Transverse colon (tissue), 4 donors: ENCODE results near the gene P2RX2.

Source experiments
- CTCF ChIP-seq, 5 experiments: fragments of 200-600 bp in 3 of 5; fragments of 450-650 bp in 2 of 5; sonication (generic) in 3 of 5; IDR thresholded peaks; 1 replicate in 2 of 5; 2 replicates in 3 of 5; pipeline ENCODE4 v1.5.1; 2016 to 2017; ENCODE audit warnings: antibody characterized with exemption in 5 of 5, inconsistent platforms in 3 of 5, mild to moderate bottlenecking in 2 of 5, moderate library complexity in 1 of 5
- EP300 ChIP-seq: sonication (generic); formaldehyde crosslinking; IDR thresholded peaks from one replicate; pipeline ENCODE4 v1.6.1; 2017; ENCODE audit warnings: antibody characterized with exemption, low read depth
- POLR2A ChIP-seq: fragments of 450-650 bp; IDR thresholded peaks from one replicate; pipeline ENCODE4 v1.6.1; 2016; ENCODE audit warnings: antibody characterized with exemption, mild to moderate bottlenecking, moderate library complexity
- POLR2AphosphoS5 ChIP-seq, 3 donors: sonication (generic); formaldehyde crosslinking; IDR thresholded peaks; one replicate each; pipeline ENCODE4 v1.6.1; 2016; ENCODE audit warnings: antibody characterized with exemption in 3 of 3

DNA sequence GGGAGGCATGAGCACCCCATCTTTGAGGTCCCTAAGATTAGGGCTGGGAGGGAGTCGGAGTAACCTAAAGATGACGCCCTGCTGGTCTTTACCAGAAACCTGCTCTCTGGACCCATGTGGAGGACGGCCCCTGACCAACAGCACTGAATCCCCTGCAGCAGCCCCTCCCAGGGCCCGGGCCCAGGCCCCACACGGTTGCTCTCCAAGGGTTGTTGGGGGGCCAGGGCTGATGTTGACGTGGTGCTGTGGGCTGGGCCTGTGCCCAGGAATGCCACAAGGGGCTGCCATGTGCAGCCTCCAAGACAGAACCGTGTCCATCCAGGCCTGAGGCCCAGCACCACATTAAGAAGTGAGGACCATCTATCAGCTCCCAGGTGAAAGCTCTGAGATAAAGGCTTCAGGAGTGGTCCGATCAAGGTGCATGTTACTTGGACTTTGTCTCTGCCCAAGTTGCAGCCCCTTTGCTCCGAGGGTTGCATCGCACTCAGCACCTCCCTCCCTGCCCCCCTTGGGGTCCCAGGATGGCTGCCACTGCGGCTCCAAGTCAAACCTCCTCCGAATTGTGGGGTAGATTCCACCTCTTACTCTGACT lies 37.8 kb upstream of the P2RX2 start:
- TF ChIP-seq EP300, result no peak
- TF ChIP-seq POLR2A, result no peak
- TF ChIP-seq CTCF (IDR thresholded peaks at IDR 0.05), result no peak
- no peak for TF ChIP-seq POLR2AphosphoS5 (IDR thresholded peaks at IDR 0.05)
